ENCODE results near the gene AURKA. TPM values are rescaled to one million over a fixed set of nuclear protein-coding genes. Genes with fewer than 3 reads are reported as not detected.

The AURKA gene
- total RNA-seq, 3 donors from 2014 or later (not counting 1 experiment from before 2014, with no cell fraction given), result 1.5 to 2.9 (median 2.0) TPM

DNA sequence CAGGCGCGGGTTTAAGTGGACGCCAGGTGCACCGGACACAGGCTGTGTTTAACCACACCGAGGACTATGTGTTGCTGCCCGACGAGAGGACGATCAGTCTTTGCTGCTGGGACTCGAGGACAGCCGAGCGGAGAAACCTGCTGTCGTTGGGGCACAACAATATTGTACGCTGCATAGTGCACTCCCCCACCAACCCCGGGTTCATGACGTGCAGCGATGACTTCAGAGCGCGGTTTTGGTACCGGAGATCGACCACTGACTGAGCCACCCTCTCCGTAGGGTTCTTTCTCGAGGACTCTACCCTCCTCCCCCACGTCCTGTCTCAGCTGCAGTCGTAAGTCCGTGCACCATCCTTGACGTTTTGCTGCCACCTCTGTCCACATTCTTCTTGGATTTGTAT is 11.4 kb upstream of the AURKA start:
- DNase-seq (no peak), ATAC-seq (no peak)
- TF ChIP-seq, protein P1, sequence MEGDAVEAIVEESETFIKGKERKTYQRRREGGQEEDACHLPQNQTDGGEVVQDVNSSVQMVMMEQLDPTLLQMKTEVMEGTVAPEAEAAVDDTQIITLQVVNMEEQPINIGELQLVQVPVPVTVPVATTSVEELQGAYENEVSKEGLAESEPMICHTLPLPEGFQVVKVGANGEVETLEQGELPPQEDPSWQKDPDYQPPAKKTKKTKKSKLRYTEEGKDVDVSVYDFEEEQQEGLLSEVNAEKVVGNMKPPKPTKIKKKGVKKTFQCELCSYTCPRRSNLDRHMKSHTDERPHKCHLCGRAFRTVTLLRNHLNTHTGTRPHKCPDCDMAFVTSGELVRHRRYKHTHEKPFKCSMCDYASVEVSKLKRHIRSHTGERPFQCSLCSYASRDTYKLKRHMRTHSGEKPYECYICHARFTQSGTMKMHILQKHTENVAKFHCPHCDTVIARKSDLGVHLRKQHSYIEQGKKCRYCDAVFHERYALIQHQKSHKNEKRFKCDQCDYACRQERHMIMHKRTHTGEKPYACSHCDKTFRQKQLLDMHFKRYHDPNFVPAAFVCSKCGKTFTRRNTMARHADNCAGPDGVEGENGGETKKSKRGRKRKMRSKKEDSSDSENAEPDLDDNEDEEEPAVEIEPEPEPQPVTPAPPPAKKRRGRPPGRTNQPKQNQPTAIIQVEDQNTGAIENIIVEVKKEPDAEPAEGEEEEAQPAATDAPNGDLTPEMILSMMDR (IDR thresholded peaks at IDR 0.05), result no peak
- peaks cover 19% of the 10 kb centered on the region for H3K36me3 Mint-ChIP-seq
- peaks cover 69% of the 10 kb centered on the region for H3K36me3 ChIP-seq (ENCODE audit: control insufficient read depth, insufficient read depth, low read length)
- no peaks in the 10 kb centered on the region for H3K4me1 ChIP-seq (ENCODE audit: control insufficient read depth, insufficient read depth, low read length)
- no peak overlapping the region for H3K4me3 ChIP-seq (ENCODE audit: low read length)
- no peak overlapping the region for H3K27ac ChIP-seq (ENCODE audit: low read length)
- no peaks in the 10 kb centered on the region for H3K27me3 Mint-ChIP-seq (ENCODE audit: low read depth in 2 of 2)
- peaks cover 7 to 8% of the 10 kb centered on the region in 2 donors for H3K4me1 Mint-ChIP-seq
- 95% methylated on average over 26 of the region's 26 CpGs for WGBS (ENCODE audit: insufficient coverage)
- intact Hi-C loops (cut with micrococcal nuclease), result no loop called here
- peak overlapping the region; percentile 47 to 48 for H3K27ac Mint-ChIP-seq
- H3K9me3 Mint-ChIP-seq, result no peaks in the 10 kb centered on the region
- no peaks in the 10 kb centered on the region for H3K9me3 ChIP-seq (ENCODE audit: control insufficient read depth, insufficient read depth, low read length)
- no peak overlapping the region for H3K4me3 Mint-ChIP-seq
- no peaks in the 10 kb centered on the region for H3K27me3 ChIP-seq (ENCODE audit: control insufficient read depth, insufficient read depth, low read length)

DNA sequence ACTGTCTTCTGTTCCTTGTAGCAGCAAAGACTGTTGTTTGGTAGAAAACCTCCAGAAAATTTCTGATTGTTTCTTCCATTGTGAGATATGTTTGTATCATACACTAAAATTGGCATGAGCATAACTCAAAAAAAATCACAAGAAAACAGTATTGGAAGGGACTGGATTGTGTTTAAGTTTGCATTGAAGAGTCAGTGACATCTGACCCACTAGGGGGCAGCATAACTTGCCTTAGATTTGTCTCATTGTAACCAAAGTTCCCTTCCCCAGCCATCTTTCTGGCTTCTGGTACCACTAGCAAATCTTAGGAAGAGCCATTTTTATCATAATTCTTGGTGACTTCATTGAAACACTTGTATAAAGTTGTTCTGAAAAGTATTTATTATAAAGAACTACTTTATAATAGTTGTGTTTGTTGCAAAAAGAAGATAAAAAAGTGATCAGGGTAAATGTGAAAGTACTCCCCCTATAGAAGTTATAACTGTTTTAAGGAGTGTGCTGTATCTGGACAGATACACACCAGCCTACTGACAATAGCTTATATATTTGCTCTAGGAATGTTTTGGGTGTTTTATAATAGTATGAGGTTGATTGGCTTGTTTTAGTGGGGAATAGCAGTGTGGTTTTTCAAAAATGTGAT is 8.1 kb upstream of the AURKA start:
- intact Hi-C loops (cut with micrococcal nuclease), result loop anchor here (1.0 kb wide), 3 partner anchors 68 to 116 kb away; partner anchors contain the start of gene RTF2
- peaks cover 28% of the 10 kb centered on the region for H3K36me3 Mint-ChIP-seq
- ATAC-seq (peak; percentile 82 to 97 (median 83)), DNase-seq (peak in 1 of 2 donors; percentile 90)
- H3K27ac Mint-ChIP-seq, result peak overlapping the region; percentile 80
- no peak overlapping the region for H3K4me3 Mint-ChIP-seq
- TF ChIP-seq, protein P1 (IDR thresholded peaks at IDR 0.05), result peak; percentile 96
- H3K27me3 Mint-ChIP-seq (ENCODE audit: low read depth in 2 of 2), result no peaks in the 10 kb centered on the region
- H3K4me1 Mint-ChIP-seq, result peaks cover 8 to 13% of the 10 kb centered on the region in 2 donors
- Histone ChIP-seq H3K4me1 (ENCODE audit: control insufficient read depth, insufficient read depth, low read length) (no peaks in the 10 kb centered on the region), H3K4me3 (ENCODE audit: low read length) (no peak overlapping the region), H3K27ac (ENCODE audit: low read length) (no peak overlapping the region), H3K9me3 (ENCODE audit: control insufficient read depth, insufficient read depth, low read length) (no peaks in the 10 kb centered on the region), H3K36me3 (ENCODE audit: control insufficient read depth, insufficient read depth, low read length) (peaks cover 73% of the 10 kb centered on the region), H3K27me3 (ENCODE audit: control insufficient read depth, insufficient read depth, low read length) (no peaks in the 10 kb centered on the region)
- H3K9me3 Mint-ChIP-seq, result no peaks in the 10 kb centered on the region

DNA sequence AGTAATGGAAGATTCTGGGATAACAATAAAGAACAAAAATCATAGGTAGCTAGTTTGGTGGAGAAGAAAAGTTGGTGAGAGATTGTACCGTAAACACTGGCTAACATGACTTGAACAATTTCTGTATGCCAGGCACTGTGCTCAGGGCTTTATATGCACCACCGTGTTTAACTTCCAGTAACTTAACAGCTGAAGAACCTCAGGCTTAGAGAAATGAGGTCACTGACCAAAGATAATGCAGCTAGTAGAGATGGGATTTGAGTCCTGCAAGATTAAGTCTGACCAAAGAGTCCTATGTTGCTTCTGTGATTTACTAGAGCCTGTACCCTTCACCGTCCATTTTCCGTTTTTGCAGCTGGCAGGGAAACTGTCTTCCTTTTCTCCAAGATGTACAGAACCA is 3.2 kb upstream of the AURKA start:
- Mint-ChIP-seq H3K4me1 (peaks cover 16 to 26% of the 10 kb centered on the region in 2 donors), H3K4me3 (no peak overlapping the region), H3K27me3 (ENCODE audit: low read depth in 2 of 2) (no peaks in the 10 kb centered on the region), H3K27ac (peak overlapping the region; percentile 14 to 31), H3K9me3 (no peaks in the 10 kb centered on the region), H3K36me3 (peaks cover 21% of the 10 kb centered on the region)
- intact Hi-C loops (cut with micrococcal nuclease), result no loop called here
- no peaks in the 10 kb centered on the region for H3K9me3 ChIP-seq (ENCODE audit: control insufficient read depth, insufficient read depth, low read length)
- DNase-seq, result no peak
- peaks cover 46% of the 10 kb centered on the region for H3K36me3 ChIP-seq (ENCODE audit: control insufficient read depth, insufficient read depth, low read length)
- 89% methylated on average over 4 of the region's 4 CpGs for WGBS (ENCODE audit: insufficient coverage)
- H3K27ac ChIP-seq (ENCODE audit: low read length), result no peak overlapping the region
- ATAC-seq, result no peak
- H3K4me1 ChIP-seq (ENCODE audit: control insufficient read depth, insufficient read depth, low read length), result peaks cover 21% of the 10 kb centered on the region
- TF ChIP-seq, protein P1 (IDR thresholded peaks at IDR 0.05), result no peak
- H3K27me3 ChIP-seq (ENCODE audit: control insufficient read depth, insufficient read depth, low read length), result no peaks in the 10 kb centered on the region
- H3K4me3 ChIP-seq (ENCODE audit: low read length), result no peak overlapping the region

DNA sequence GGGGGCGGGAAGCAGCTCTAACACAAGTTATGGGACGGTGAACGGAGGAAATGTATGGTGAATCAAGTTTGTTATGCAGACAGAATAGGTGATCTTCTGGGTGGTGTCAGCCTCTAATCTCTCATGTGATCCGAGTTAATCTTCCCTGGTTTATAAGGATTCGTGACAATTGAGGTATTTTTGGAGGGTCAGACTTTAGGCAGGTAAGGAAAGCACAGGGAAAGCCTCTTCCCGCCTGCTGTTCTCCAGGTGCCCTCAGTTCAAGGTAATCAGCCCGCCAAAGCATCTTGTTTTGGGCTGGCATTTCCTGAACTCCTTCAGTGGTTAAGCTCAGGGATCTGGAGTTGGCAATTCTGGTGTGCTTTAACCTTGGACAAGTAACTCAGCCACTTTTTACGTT is 1.6 kb upstream of the AURKA start:
- TF ChIP-seq, protein P1 (IDR thresholded peaks at IDR 0.05), result no peak
- peaks cover 12 to 23% of the 10 kb centered on the region in 2 donors for H3K4me1 Mint-ChIP-seq
- H3K4me3 Mint-ChIP-seq, result no peak overlapping the region
- H3K27ac ChIP-seq (ENCODE audit: low read length), result peak overlapping the region; percentile 5
- no peak overlapping the region for H3K4me3 ChIP-seq (ENCODE audit: low read length)
- H3K4me1 ChIP-seq (ENCODE audit: control insufficient read depth, insufficient read depth, low read length), result peaks cover 21% of the 10 kb centered on the region
- intact Hi-C loops (cut with micrococcal nuclease), result loop anchor here (2.0 kb wide), 1 partner anchor 19 kb away; the partner anchor contains the start of gene CASS4
- H3K36me3 ChIP-seq (ENCODE audit: control insufficient read depth, insufficient read depth, low read length), result peaks cover 31% of the 10 kb centered on the region
- 78% methylated on average over 8 of the region's 8 CpGs for WGBS (ENCODE audit: insufficient coverage)
- ATAC-seq (no peak), DNase-seq (no peak)
- H3K36me3 Mint-ChIP-seq, result peaks cover 15% of the 10 kb centered on the region
- H3K27me3 ChIP-seq (ENCODE audit: control insufficient read depth, insufficient read depth, low read length), result no peaks in the 10 kb centered on the region
- no peaks in the 10 kb centered on the region for H3K9me3 Mint-ChIP-seq
- H3K9me3 ChIP-seq (ENCODE audit: control insufficient read depth, insufficient read depth, low read length), result no peaks in the 10 kb centered on the region
- H3K27ac Mint-ChIP-seq, result no peak overlapping the region
- H3K27me3 Mint-ChIP-seq (ENCODE audit: low read depth in 2 of 2), result no peaks in the 10 kb centered on the region

All from natural killer cell (primary cell).